GM06990 (cell line): ENCODE measurements around the gene CYBRD1.
"Not testable (repeated sequence)": the region's sequence is repeated elsewhere in the genome, so short reads cannot be mapped to it uniquely, and the experiment has no call there.

Experiments used
- DNase-seq: peaks from one replicate; pipeline ENCODE4 v3.0.0-alpha.2; 2011; ENCODE audit not compliant: insufficient read length; ENCODE audit errors: extremely low read depth
- H3K27me3 ChIP-seq: replicated peaks from 2 replicates; pipeline ENCODE4 v1.6.0; 2011; ENCODE audit warnings: low read length; ENCODE audit not compliant: control insufficient read depth, insufficient read depth
- H3K36me3 ChIP-seq: 2 replicates; pipeline ENCODE4 v1.5.1; 2011; ENCODE audit warnings: low read length; ENCODE audit not compliant: control insufficient read depth, insufficient read depth
- H3K4me3 ChIP-seq: replicated peaks from 2 replicates; pipeline ENCODE4 v1.5.1; 2011; ENCODE audit warnings: low read depth, mild to moderate bottlenecking, control low read depth, low read length
- TF ChIP-seq, protein P1 (sequence below): IDR thresholded peaks from 2 replicates; pipeline ENCODE4 v1.5.1; 2011; ENCODE audit warnings: low read length, control low read depth, mild to moderate bottlenecking, inconsistent platforms; ENCODE audit not compliant: insufficient read depth, poor library complexity, severe bottlenecking

Gene CYBRD1

DNA sequence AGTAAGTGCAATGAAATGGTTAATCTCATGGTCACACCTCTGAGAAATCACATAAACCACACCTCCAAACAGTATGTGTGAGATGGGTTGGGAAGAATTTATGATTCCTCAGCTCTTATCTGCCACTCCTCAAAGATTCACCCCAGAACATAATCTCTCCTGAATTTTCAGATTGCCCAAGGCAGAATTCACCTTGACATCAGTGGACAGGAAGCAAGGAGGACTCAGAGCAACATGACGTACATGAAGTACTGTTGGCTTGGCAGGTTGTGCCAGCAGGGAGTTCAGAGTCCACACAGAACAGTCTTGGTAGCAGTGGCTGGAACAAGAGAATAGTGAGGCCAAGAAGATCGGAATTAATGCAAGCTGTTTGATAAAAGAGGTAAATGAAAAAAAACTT lies 31.7 kb upstream of the CYBRD1 start:
- Histone ChIP-seq H3K36me3 (no peaks in the 10 kb centered on the region), H3K27me3 (no peaks in the 10 kb centered on the region), H3K4me3 (no peak overlapping the region)
- no peak for DNase-seq
- TF ChIP-seq, protein P1, sequence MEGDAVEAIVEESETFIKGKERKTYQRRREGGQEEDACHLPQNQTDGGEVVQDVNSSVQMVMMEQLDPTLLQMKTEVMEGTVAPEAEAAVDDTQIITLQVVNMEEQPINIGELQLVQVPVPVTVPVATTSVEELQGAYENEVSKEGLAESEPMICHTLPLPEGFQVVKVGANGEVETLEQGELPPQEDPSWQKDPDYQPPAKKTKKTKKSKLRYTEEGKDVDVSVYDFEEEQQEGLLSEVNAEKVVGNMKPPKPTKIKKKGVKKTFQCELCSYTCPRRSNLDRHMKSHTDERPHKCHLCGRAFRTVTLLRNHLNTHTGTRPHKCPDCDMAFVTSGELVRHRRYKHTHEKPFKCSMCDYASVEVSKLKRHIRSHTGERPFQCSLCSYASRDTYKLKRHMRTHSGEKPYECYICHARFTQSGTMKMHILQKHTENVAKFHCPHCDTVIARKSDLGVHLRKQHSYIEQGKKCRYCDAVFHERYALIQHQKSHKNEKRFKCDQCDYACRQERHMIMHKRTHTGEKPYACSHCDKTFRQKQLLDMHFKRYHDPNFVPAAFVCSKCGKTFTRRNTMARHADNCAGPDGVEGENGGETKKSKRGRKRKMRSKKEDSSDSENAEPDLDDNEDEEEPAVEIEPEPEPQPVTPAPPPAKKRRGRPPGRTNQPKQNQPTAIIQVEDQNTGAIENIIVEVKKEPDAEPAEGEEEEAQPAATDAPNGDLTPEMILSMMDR = no peak

DNA sequence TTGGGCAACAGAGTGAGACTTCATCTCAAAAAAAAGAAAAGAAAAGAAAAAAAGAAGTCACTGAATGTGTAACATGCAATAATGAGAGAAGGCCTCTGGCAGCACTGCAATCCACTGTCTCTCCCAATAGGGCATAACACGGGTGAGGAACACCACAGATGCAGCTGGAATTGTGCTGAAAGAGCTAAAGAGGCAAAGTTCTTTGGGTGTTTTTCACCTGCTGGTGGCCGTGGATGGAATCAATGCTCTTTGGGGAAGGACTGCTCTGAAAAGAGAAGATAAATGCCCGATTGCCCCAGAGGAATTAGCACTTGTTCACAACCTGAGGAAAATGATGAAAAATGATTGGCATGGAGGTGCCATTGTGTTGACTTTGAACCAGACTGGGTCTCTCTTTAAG lies 31.0 kb upstream of the CYBRD1 start:
- H3K27me3 ChIP-seq = no peaks in the 10 kb centered on the region
- H3K4me3 ChIP-seq = no peak overlapping the region
- TF ChIP-seq, protein P1 = no peak
- no peak for DNase-seq
- H3K36me3 ChIP-seq = no peaks in the 10 kb centered on the region

DNA sequence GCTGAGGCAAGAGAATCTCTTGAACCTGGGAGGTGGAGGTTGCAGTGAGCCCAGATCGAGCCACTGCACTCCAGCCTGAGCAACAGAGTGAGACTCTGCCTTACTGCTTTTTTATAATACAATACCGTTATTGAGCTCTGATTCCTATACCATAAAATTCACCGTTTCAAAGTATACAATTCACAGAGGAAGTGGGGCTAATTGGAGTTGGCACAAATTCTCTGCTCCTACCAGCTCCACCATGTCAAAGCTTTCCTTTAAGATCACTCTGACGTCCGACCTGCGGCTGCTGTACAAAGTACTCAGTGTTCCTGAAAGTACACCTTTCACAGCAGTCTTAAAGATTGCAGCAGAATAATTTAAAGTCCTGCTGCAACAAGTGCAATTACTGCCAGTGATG lies 29.6 kb upstream of the CYBRD1 start:
- Histone ChIP-seq H3K27me3 (no peaks in the 10 kb centered on the region), H3K4me3 (no peak overlapping the region), H3K36me3 (no peaks in the 10 kb centered on the region)
- TF ChIP-seq, protein P1 = no peak
- DNase-seq = no peak

DNA sequence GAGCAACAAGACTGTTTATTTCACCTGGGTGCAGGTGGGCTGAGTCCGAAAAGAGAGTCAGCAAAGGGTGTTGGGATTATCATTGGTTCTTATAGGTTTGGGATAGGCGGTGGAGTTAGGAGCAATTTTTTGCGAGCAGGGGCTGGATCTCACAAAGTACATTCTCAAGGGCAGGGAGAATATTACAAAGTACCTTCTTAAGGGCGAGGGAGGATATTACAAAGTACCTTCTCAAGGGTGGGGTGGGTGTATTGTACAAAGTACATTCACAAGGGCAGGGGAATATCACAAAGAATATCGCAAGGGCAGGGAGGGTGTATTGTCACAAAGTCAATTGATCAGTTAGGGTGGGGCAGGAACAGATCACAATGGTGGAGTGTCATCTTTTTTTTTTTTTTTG lies 24.6 kb upstream of the CYBRD1 start:
- H3K36me3 ChIP-seq, DNase-seq, H3K4me3 ChIP-seq, H3K27me3 ChIP-seq: not testable (repeated sequence)

DNA sequence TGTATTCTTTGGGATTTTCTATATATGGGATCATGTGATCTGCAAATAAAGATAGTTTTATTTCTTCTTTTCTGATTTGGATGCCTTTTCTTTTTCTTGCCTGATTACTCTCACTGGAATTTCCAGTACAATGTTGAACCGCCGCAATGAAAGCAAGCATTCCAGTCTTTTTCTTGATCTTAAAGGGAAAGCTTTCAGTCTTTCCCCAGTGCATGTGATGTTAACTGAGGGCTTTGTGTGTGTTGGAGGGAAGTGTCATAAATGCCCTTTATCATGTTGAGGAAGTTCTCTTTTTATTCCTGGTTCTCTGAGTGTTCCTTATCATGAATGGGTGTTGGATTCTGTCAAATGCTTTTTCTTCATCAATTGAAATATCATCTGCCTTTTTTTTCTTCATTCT lies 16.9 kb upstream of the CYBRD1 start:
- Histone ChIP-seq H3K27me3 (no peaks in the 10 kb centered on the region), H3K4me3 (no peak overlapping the region), H3K36me3 (no peaks in the 10 kb centered on the region)
- DNase-seq = no peak
- TF ChIP-seq, protein P1 = no peak

DNA sequence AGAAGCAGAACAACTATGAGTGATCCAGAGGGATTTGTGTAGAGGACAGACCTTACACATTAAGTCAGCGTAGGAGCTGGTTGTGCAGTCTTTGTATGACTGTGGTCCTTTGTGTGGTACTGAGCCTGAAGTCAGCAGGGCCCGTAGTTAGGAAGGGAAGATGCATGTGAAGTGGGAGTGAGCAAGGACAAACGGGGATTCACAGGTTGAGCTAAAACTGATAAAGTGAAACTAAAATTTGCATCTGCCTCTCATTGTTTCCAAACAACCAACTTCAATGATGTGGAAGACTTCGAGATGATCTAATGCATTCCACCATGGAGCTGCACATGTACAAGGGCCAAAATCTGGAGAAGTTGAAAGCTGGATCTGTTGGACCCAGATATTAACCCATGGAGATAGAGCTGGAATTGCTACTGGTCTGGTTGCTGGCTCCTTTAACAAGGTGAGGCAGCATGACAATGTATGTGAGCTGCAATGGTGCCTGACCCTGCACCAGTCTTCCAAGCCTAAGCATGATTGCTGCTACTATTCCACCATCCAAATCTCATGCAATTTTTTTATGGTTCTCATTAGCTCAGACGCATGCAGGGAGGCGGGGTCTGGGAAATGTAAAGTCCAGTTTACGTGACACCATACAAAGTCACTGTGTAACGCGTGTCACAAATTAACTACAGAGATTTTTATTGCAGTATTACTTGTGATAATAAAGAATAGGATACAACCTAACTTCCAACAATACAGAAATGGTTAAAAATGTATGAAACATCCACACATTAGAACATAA lies 12.1 kb upstream of the CYBRD1 start:
- no peak overlapping the region for H3K4me3 ChIP-seq
- H3K36me3 ChIP-seq = no peaks in the 10 kb centered on the region
- no peaks in the 10 kb centered on the region for H3K27me3 ChIP-seq
- TF ChIP-seq, protein P1 = no peak
- peak; percentile 28 for DNase-seq
